NT2/D1 (cell line): Measurements from ENCODE around the gene ULK1.

Experiments
- SUZ12 ChIP-seq: IDR thresholded peaks from 2 replicates; pipeline ENCODE4 v1.6.1; 2011; ENCODE audit not compliant: insufficient read length, insufficient read depth; ENCODE audit errors: extremely low read depth
- YY1 ChIP-seq: IDR thresholded peaks from 2 replicates; pipeline ENCODE4 v1.6.1; 2011; ENCODE audit not compliant: insufficient read length, insufficient read depth

GRCh38 chr12:131856366-131857097 is 37.9 kb upstream of the ULK1 start:
- TF ChIP-seq YY1 (no peak), SUZ12 (no peak)
